H9 (cell line): ENCODE measurements around the gene SIK2. TPM values are rescaled to one million over a fixed set of nuclear protein-coding genes. Genes with fewer than 3 reads are reported as not detected.

Experiments used
- DNase-seq: peaks from one replicate; pipeline ENCODE4 v3.0.0-alpha.2; 2017
- H2AFZ ChIP-seq: one replicate; pipeline ENCODE4 v1.6.1; 2013; ENCODE audit warnings: mild to moderate bottlenecking, low read length, control low read depth, moderate library complexity
- H2AK5ac ChIP-seq: 2 replicates; pipeline ENCODE4 v1.6.1; 2013; ENCODE audit warnings: low read length, control low read depth, mixed read lengths; ENCODE audit not compliant: insufficient read length
- H2BK120ac ChIP-seq: one replicate; pipeline ENCODE4 v1.6.1; 2013; ENCODE audit warnings: low read depth, mild to moderate bottlenecking, low read length, control low read depth, inconsistent platforms; ENCODE audit not compliant: poor library complexity, severe bottlenecking
- H2BK12ac ChIP-seq: 2 replicates; pipeline ENCODE4 v1.6.1; 2013; ENCODE audit warnings: low read length, control low read depth, mixed read lengths, low read depth; ENCODE audit not compliant: insufficient read length
- H2BK15ac ChIP-seq: 2 replicates; pipeline ENCODE4 v1.6.1; 2013; ENCODE audit warnings: low read depth, low read length, control low read depth
- H2BK20ac ChIP-seq: one replicate; pipeline ENCODE4 v1.6.1; 2013; ENCODE audit warnings: low read depth, mild to moderate bottlenecking, low read length, control low read depth, inconsistent platforms; ENCODE audit not compliant: poor library complexity, severe bottlenecking
- H2BK5ac ChIP-seq: 2 replicates; pipeline ENCODE4 v1.6.1; 2013; ENCODE audit warnings: low read length, control low read depth, mixed read lengths; ENCODE audit not compliant: insufficient read length
- H3K14ac ChIP-seq: 2 replicates; pipeline ENCODE4 v1.6.1; 2013; ENCODE audit warnings: low read length, control low read depth; ENCODE audit not compliant: insufficient read depth
- H3K18ac ChIP-seq: 2 replicates; pipeline ENCODE4 v1.6.1; 2013; ENCODE audit warnings: low read depth, mild to moderate bottlenecking, mixed read lengths, low read length, control low read depth; ENCODE audit not compliant: insufficient read length
- H3K23ac ChIP-seq: 2 replicates; pipeline ENCODE4 v1.6.1; 2013; ENCODE audit warnings: low read length, control low read depth, mixed read lengths, low read depth; ENCODE audit not compliant: insufficient read length
- H3K23me2 ChIP-seq: 2 replicates; pipeline ENCODE4 v1.6.1; 2013; ENCODE audit warnings: low read depth, mild to moderate bottlenecking, mixed read lengths, low read length, control low read depth; ENCODE audit not compliant: insufficient read length, poor library complexity, severe bottlenecking
- H3K27ac ChIP-seq: 2 replicates; pipeline ENCODE4 v1.5.1; 2013; ENCODE audit warnings: low read length, control low read depth, mixed read lengths, low read depth; ENCODE audit not compliant: insufficient read length
- H3K27me3 ChIP-seq: 2 replicates; pipeline ENCODE4 v1.6.1; 2013; ENCODE audit warnings: low read length, control low read depth, inconsistent platforms; ENCODE audit not compliant: insufficient read depth
- H3K4ac ChIP-seq: 2 replicates; pipeline ENCODE4 v1.6.1; 2013; ENCODE audit warnings: low read depth, mild to moderate bottlenecking, control low read depth, inconsistent platforms, low read length, moderate library complexity
- H3K4me1 ChIP-seq: 2 replicates; pipeline ENCODE4 v1.6.1; 2013; ENCODE audit warnings: low read length, control low read depth, inconsistent platforms; ENCODE audit not compliant: insufficient read depth
- H3K4me2 ChIP-seq: 2 replicates; pipeline ENCODE4 v1.6.1; 2013; ENCODE audit warnings: low read length, control low read depth, mixed read lengths; ENCODE audit not compliant: insufficient read length, insufficient read depth
- H3K56ac ChIP-seq: 2 replicates; pipeline ENCODE4 v1.6.1; 2013; ENCODE audit warnings: low read depth, mild to moderate bottlenecking, mixed read lengths, low read length, control low read depth; ENCODE audit not compliant: insufficient read length
- H3K79me1 ChIP-seq: 2 replicates; pipeline ENCODE4 v1.6.1; 2013; ENCODE audit warnings: low read depth, mild to moderate bottlenecking, moderate library complexity, low read length, control low read depth, inconsistent platforms; ENCODE audit not compliant: insufficient read depth, poor library complexity, severe bottlenecking
- H3K79me2 ChIP-seq: 2 replicates; pipeline ENCODE4 v1.6.1; 2013; ENCODE audit warnings: low read length, control low read depth, inconsistent platforms; ENCODE audit not compliant: insufficient read depth
- H3K9ac ChIP-seq: 2 replicates; pipeline ENCODE4 v1.6.1; 2013; ENCODE audit warnings: low read length, control low read depth, mixed read lengths; ENCODE audit not compliant: insufficient read length; ENCODE audit errors: extremely low read depth
- H3K9me3 ChIP-seq: one replicate; pipeline ENCODE4 v1.6.1; 2013; ENCODE audit warnings: low read depth, low read length, inconsistent platforms; ENCODE audit not compliant: control insufficient read depth
- H3T11ph ChIP-seq: one replicate; pipeline ENCODE4 v1.6.1; 2013; ENCODE audit warnings: mild to moderate bottlenecking, low read length, control low read depth, inconsistent platforms
- H4K20me1 ChIP-seq: one replicate; pipeline ENCODE4 v1.6.1; 2013; ENCODE audit not compliant: control insufficient read depth, insufficient read length, insufficient read depth
- H4K5ac ChIP-seq: 2 replicates; pipeline ENCODE4 v1.6.1; 2013; ENCODE audit warnings: low read depth, mild to moderate bottlenecking, mixed read lengths, low read length, control low read depth; ENCODE audit not compliant: insufficient read length
- H4K8ac ChIP-seq: replicated peaks from 2 replicates; pipeline ENCODE4 v1.6.1; 2013; ENCODE audit warnings: low read length, control low read depth, mixed read lengths, low read depth; ENCODE audit not compliant: insufficient read length
- H4K91ac ChIP-seq: 2 replicates; pipeline ENCODE4 v1.6.1; 2013; ENCODE audit warnings: low read depth, mild to moderate bottlenecking, moderate library complexity, mixed read lengths, low read length, control low read depth; ENCODE audit not compliant: insufficient read length
- H3K27ac Mint-ChIP-seq, 3 experiments: 2 replicates in 2 of 3; 3 replicates in 1 of 3; pipeline ENCODE4 v1.8.0; 2020 to 2021; ENCODE audit warnings: mixed read lengths in 3 of 3, mild to moderate bottlenecking in 1 of 3, moderate library complexity in 1 of 3
- H3K27me3 Mint-ChIP-seq: 2 replicates; pipeline ENCODE4 v1.8.0; 2021; ENCODE audit warnings: low read depth, mild to moderate bottlenecking, moderate library complexity, mixed read lengths
- H3K36me3 Mint-ChIP-seq, 3 experiments: 2 replicates in 2 of 3; 3 replicates in 1 of 3; pipeline ENCODE4 v1.8.0; 2020 to 2021; ENCODE audit warnings: low read depth in 3 of 3, mixed read lengths in 3 of 3; ENCODE audit not compliant: insufficient read depth in 1 of 3
- H3K4me1 Mint-ChIP-seq, 2 experiments: 2 replicates each; pipeline ENCODE4 v1.8.0; 2020; ENCODE audit warnings: mixed read lengths in 2 of 2
- H3K4me3 Mint-ChIP-seq, 2 experiments: 2 replicates in 1 of 2; 3 replicates in 1 of 2; pipeline ENCODE4 v1.8.0; 2020 to 2021; ENCODE audit warnings: mild to moderate bottlenecking in 2 of 2, mixed read lengths in 2 of 2, moderate library complexity in 1 of 2
- H3K9me3 Mint-ChIP-seq, 2 experiments: 2 replicates in 1 of 2; 3 replicates in 1 of 2; pipeline ENCODE4 v1.8.0; 2020; ENCODE audit warnings: mild to moderate bottlenecking in 2 of 2, mixed read lengths in 2 of 2, moderate library complexity in 1 of 2
- CTCF ChIP-seq: fragments of 200-600 bp; sonication (generic); conservative IDR thresholded peaks from 3 replicates; pipeline ENCODE4 v1.8.0; 2021; ENCODE audit warnings: antibody characterized with exemption, mild to moderate bottlenecking
- WGBS: extraction: QIAGEN DNeasy Blood & Tissue Kit; methylation state at CpG from one replicate; pipeline ENCODE4 v1.1.7; 2013; ENCODE audit warnings: missing lambda C conversion rate, low lambda C conversion rate, mixed read lengths; ENCODE audit not compliant: insufficient read length; ENCODE audit errors: extremely low coverage; 5-methylcytosine and 5-hydroxymethylcytosine counted together
- total RNA-seq: library from RNA; stranded (reverse); gene quantifications from 2 replicates; pipeline ENCODE4 v1.2.1, GENCODE V29; 2021

SIK2 gene
- total RNA-seq, 1 experiment from 2014 or later = 7.5 TPM

GRCh38 chr11:111589886-111590499, 12.3 kb upstream of the SIK2 start:
- no peak for TF ChIP-seq CTCF
- Histone ChIP-seq H3K79me2 (no peaks in the 10 kb centered on the region), H3K23me2 (no peaks in the 10 kb centered on the region), H4K20me1 (no peaks in the 10 kb centered on the region), H3K27me3 (no peaks in the 10 kb centered on the region; the same call in 1 of the 2 replicates), H3K4me1 (no peaks in the 10 kb centered on the region), H3K79me1 (no peaks in the 10 kb centered on the region), H3K23ac (no peak overlapping the region), H3K56ac (no peak overlapping the region), H2AK5ac (no peak overlapping the region), H3K9me3 (no peaks in the 10 kb centered on the region), H2BK120ac (no peak overlapping the region), H3K4ac (no peak overlapping the region), H2BK15ac (no peak overlapping the region), H2AFZ (no peak overlapping the region), H4K8ac (no peak overlapping the region), H4K91ac (no peak overlapping the region), H3K4me2 (no peak overlapping the region), H3T11ph (no peak overlapping the region), H3K14ac (no peak overlapping the region), H4K5ac (no peak overlapping the region), H3K18ac (no peak overlapping the region), H2BK12ac (no peak overlapping the region), H3K27ac (no peak overlapping the region), H2BK5ac (no peak overlapping the region), H2BK20ac (no peak overlapping the region), H3K9ac (no peak overlapping the region)
- Mint-ChIP-seq H3K4me3 (no peak overlapping the region), H3K4me1 (peaks cover 0 to 5% of the 10 kb centered on the region in 2 experiments; a peak in 2 of 4 replicates), H3K27ac (no peak overlapping the region), H3K9me3 (peaks cover 3 to 4% of the 10 kb centered on the region in 2 experiments; a peak in 4 of 5 replicates), H3K36me3 (no peaks in the 10 kb centered on the region), H3K27me3 (peaks cover 2% of the 10 kb centered on the region; the same call in 1 of the 2 replicates)
- WGBS = no CpG with 5 or more reads among the region's 5 CpGs
- DNase-seq = no peak
